Effector memory CD4-positive, alpha-beta T cell (primary cell): Measurements from ENCODE around the gene JAGN1.
"Not testable (repeated sequence)": the region's sequence is repeated elsewhere in the genome, so short reads cannot be mapped to it uniquely, and the experiment has no call there.

Experiments used
- DNase-seq, 3 donors: peaks; one replicate each; pipeline ENCODE4 v3.0.0-alpha.2; 2020
- H3K27ac ChIP-seq: 2 replicates; pipeline ENCODE4 v1.7.0; 2013; ENCODE audit warnings: mild to moderate bottlenecking, low read length, moderate library complexity; ENCODE audit not compliant: insufficient read depth, poor library complexity, severe bottlenecking
- H3K27me3 ChIP-seq: replicated peaks from 2 replicates; pipeline ENCODE4 v1.7.0; 2013; ENCODE audit warnings: mild to moderate bottlenecking, low read length; ENCODE audit not compliant: insufficient read depth, control insufficient read depth, poor library complexity, severe bottlenecking
- H3K36me3 ChIP-seq: 2 replicates; pipeline ENCODE4 v1.7.0; 2013; ENCODE audit warnings: mild to moderate bottlenecking, low read length, moderate library complexity; ENCODE audit not compliant: control insufficient read depth, insufficient read depth
- H3K4me1 ChIP-seq: 2 replicates; pipeline ENCODE4 v1.7.0; 2013; ENCODE audit warnings: low read length, mild to moderate bottlenecking; ENCODE audit not compliant: control insufficient read depth, insufficient read depth, poor library complexity, severe bottlenecking
- H3K4me3 ChIP-seq: 2 replicates; pipeline ENCODE4 v1.7.0; 2013; ENCODE audit warnings: low read length, low read depth, mild to moderate bottlenecking; ENCODE audit not compliant: insufficient read depth, poor library complexity, severe bottlenecking
- H3K9me3 ChIP-seq: 2 replicates; pipeline ENCODE4 v1.7.0; 2013; ENCODE audit warnings: mild to moderate bottlenecking, low read length, moderate library complexity; ENCODE audit not compliant: control insufficient read depth

The JAGN1 gene

DNA sequence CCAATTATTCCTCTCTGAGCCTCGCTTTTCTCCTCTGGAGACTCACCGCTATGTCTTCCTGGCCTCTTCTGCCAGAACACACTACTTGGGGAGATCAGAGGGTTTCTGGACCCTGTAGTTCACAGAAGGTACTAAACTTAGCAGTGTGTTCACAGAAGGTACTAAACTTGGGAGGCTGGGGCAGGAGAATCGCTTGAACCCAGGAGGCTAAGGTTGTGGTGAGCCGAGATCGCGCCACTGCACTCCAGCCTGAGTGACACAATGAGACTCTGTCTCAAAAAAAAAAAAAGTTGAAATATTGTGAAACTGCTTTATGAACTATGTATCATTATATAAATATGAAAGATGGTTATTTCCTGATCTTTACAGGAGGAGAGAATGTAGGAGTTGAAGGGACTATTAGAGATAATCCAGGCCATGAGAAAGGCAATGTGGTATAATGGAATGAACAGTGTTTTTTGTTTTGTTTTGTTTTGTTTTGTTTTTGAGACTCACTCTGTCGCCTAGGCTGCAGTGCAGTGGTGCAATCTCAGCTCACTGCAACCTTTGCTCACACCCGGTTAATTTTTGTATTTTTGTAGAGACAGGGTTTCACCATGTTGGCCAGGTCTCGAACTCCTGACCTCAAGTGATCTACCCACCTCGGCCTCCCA lies 6.5 kb downstream of the JAGN1 start:
- H3K9me3 ChIP-seq, H3K4me3 ChIP-seq, DNase-seq, H3K27me3 ChIP-seq, H3K27ac ChIP-seq, H3K4me1 ChIP-seq: not testable (repeated sequence)
- peaks cover 10% of the 10 kb centered on the region for H3K36me3 ChIP-seq

DNA sequence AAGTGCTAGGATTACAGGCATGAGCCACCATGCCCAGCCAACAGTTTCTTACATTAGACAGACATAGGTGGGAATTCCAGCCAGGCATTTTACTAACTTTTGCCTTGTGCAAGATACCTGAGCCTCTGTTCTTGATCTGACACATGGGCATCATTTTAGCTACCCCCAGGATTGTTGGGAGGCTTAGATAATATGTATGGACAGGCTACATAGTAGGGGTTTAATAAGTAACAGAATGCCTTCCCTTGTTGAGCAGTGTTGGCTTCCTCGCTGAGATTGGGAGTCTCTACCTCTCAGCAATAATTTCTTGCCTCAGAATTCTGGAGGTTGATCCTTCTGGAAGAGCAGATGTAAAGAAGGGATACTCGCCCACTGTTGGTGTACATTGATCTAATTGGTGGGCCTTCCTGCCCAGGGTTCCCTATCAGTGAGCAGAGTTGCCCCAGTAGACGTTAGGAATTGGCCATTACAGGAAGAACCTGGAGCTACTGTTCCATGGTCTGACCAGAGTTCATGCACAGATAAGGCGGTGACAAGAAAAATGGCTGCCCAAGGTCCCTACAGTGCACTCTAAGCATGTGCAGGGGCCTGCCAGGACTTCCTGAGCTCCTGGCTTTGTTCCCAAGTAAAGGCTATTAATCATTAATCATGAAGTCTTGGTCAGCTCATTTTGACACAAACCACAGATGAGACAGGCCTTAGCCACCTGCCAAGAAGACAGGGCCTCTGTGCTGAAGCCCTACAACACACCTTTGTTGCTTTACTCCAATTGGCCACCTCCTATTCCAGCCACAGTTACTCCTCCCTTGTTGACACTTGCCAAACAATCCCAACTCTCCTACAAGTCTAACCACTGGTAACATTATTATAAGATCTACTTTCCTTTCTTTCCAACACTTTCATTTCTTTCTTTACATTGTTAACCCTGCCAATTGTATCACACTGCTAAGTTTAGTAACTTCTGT lies 7.3 kb downstream of the JAGN1 start:
- H3K4me3 ChIP-seq: no peak overlapping the region
- no peaks in the 10 kb centered on the region for H3K27me3 ChIP-seq
- peaks cover 18% of the 10 kb centered on the region for H3K4me1 ChIP-seq
- no peaks in the 10 kb centered on the region for H3K9me3 ChIP-seq
- H3K36me3 ChIP-seq: peaks cover 10% of the 10 kb centered on the region
- DNase-seq: no peak
- H3K27ac ChIP-seq: no peak overlapping the region

DNA sequence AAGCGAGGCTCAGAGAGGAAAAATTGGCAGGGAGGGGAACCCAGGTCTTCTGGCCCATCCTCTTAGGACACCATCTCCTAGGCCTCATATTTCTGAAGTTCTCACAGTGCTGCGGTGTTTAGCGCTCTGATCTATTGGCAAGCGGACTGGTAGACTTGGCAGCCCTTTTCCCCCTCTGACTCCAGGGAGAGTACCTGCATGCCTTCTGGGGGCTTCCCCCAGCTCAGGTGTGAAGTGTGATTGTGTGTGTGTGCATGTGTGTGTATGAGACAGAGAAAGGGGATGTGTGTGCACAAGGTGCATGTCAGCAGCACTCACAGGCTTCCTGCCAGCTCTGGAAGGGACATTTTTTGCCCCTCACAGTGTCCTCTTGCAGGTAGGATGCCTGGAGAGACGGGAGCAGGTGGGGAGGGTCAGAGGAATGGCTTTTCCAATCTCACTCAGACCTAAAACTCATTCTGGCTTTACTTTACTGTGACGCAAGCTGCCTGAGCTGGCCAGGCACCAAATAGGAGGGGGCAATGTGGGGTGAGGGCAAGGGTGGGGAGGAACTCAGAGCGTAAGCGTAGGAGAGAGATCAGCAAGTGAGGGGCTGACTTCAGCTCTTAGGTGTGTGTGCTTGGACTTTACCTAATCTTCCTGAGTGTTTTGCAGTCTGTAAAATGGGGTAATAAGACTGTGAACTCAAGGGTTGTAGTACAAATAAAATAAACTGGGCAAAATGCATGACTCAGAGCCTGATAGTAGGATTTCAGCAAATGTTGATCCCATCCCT lies 8.2 kb downstream of the JAGN1 start:
- Histone ChIP-seq H3K4me3 (no peak overlapping the region), H3K27me3 (no peaks in the 10 kb centered on the region), H3K27ac (no peak overlapping the region), H3K4me1 (peaks cover 20% of the 10 kb centered on the region), H3K36me3 (peaks cover under 1% of the 10 kb centered on the region), H3K9me3 (no peaks in the 10 kb centered on the region)
- no peak for DNase-seq

- Histone ChIP-seq H3K36me3 (no peaks in the 10 kb centered on the region), H3K9me3 (no peaks in the 10 kb centered on the region), H3K27ac (no peak overlapping the region), H3K4me1 (peaks cover 20% of the 10 kb centered on the region), H3K27me3 (no peaks in the 10 kb centered on the region), H3K4me3 (no peak overlapping the region)
- DNase-seq: no peak
These were observed 8.9 kb downstream of the JAGN1 start for GRCh38 chr3:9899289-9899791.

DNA sequence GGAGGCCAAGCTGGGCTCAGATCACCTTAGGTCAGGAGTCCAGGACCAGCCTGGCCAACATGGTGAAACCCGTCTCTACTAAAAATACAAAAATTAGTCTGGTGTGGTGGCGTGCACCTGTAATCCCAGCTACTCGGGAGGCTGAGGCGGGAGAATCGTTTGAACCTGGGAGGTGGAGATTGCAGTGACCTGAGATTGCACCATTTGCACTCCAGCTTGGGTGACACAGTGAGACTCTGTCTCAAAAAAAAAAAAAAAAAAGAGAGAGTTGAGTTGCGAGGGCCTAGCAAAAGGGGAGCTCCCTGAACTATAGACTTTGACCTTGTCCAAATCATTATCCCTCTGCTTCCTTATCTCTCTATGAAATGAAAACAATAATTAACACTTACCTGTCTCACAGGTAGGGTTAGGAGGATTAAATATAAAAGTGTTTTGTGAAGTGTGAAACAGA lies 10.6 kb downstream of the JAGN1 start:
- not testable (repeated sequence) for H3K27ac ChIP-seq

GRCh38 chr3:9901967-9902366 lies 11.6 kb downstream of the JAGN1 start:
- no peaks in the 10 kb centered on the region for H3K27me3 ChIP-seq
- peak in 2 of 3 donors; percentile 38 to 44 for DNase-seq
- H3K4me1 ChIP-seq: peaks cover 14% of the 10 kb centered on the region
- H3K36me3 ChIP-seq: no peaks in the 10 kb centered on the region
- peak overlapping the region; percentile 33 for H3K4me3 ChIP-seq
- H3K9me3 ChIP-seq: no peaks in the 10 kb centered on the region
- peak overlapping the region; percentile 12 for H3K27ac ChIP-seq

More for the DNA sequence above, 10.6 kb downstream of the JAGN1 start:
- H3K4me3 ChIP-seq, H3K9me3 ChIP-seq, DNase-seq, H3K27me3 ChIP-seq, H3K36me3 ChIP-seq: not testable (repeated sequence)
- H3K4me1 ChIP-seq: peaks cover 14% of the 10 kb centered on the region

DNA sequence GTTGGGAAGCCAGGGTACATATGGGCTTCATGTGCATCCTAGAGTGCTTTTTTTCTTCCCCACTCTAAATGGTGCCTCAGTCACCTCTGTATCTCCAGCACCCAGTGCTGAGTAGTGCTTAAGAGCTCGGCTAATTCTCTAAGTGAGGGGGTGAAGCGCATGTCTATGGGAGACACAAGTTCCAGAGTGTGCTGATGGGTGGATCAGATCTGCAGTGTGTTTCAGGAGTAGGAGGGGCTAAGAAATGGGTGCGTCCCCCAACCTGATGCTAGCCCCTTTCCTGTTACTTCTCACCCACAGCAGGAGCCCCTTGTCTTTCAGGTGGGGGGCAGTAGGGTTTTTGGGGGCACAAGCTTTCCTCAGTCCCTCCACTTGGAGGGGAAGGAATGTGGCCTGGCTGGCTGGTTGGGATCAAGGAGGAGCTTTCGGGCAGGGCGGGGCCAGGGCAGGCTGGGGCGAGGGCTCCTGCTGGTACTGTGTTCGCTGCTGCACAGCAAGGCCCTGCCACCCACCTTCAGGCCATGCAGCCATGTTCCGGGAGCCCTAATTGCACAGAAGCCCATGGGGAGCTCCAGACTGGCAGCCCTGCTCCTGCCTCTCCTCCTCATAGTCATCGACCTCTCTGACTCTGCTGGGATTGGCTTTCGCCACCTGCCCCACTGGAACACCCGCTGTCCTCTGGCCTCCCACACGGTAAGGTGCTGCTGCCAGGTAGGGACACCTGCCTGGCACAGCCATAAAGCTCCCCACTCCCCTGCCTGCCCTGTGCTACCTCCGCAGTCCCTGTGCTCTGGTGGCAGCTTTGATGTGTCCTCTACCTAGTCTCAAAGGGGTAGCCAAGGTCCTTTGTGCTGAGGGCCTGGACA lies 12.2 kb downstream of the JAGN1 start, which contains the start of gene IL17RE:
IL17RE (plus strand) TSS at position 477 of the 866 bp plus-strand sequence; CDS start at position 562, 85 bp downstream.
- DNase-seq: no peak
- no peaks in the 10 kb centered on the region for H3K27me3 ChIP-seq
- peaks cover 14% of the 10 kb centered on the region for H3K4me1 ChIP-seq
- H3K4me3 ChIP-seq: peak within 1 kb of the TSS; percentile 33
- peak within 1 kb of the TSS; percentile 12 for H3K27ac ChIP-seq
- H3K36me3 ChIP-seq: no peaks in the 10 kb centered on the region
- no peaks in the 10 kb centered on the region for H3K9me3 ChIP-seq

DNA sequence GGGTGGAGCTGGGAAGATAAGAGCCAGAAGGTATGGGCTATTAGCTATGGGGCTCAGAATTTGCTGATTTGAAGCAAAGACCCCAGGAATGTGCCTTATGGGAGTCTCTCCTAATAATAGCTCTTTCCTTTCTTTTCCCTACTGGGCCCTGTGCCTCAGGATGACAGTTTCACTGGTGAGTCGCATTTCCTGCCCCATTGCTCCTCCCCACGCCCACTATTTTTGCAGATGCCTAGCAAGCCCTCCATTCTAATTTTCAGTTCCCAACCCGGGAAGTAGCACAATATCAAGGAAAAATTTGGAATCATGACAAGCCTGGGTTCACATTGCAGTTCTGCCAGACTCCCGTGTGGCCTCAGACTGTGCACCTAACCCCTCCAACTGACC lies 12.8 kb downstream of the JAGN1 start:
- H3K4me3 ChIP-seq: no peak overlapping the region
- no peak overlapping the region for H3K27ac ChIP-seq
- no peaks in the 10 kb centered on the region for H3K36me3 ChIP-seq
- H3K9me3 ChIP-seq: no peaks in the 10 kb centered on the region
- H3K27me3 ChIP-seq: no peaks in the 10 kb centered on the region
- DNase-seq: no peak
- H3K4me1 ChIP-seq: peaks cover 14% of the 10 kb centered on the region

DNA sequence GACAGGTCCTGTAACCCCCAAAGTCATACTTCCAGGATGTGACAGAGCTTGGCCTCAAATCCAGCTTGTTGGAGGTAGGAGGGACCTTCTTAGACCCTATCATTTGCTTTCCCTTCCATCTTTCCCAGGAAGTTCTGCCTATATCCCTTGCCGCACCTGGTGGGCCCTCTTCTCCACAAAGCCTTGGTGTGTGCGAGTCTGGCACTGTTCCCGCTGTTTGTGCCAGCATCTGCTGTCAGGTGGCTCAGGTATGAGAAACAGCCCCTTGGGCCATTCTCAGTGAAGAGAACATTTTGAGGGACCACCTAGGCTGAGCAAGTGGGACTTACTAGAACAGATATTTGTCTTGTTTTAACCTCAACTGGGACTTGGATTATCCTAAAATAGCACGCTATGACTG lies 13.5 kb downstream of the JAGN1 start:
- Histone ChIP-seq H3K27ac (no peak overlapping the region), H3K9me3 (no peaks in the 10 kb centered on the region), H3K27me3 (no peaks in the 10 kb centered on the region), H3K4me3 (no peak overlapping the region), H3K4me1 (peaks cover 14% of the 10 kb centered on the region), H3K36me3 (no peaks in the 10 kb centered on the region)
- DNase-seq: no peak
